ENCODE data around the gene NKAPD1. TPM values are rescaled to one million over a fixed set of nuclear protein-coding genes. Genes with fewer than 3 reads are reported as not detected.

The NKAPD1 gene
- total RNA-seq, 1 experiment from 2014 or later, result 19.4 TPM

- Histone ChIP-seq H3K9me3 (ENCODE audit: control insufficient read depth in 1 of 2, insufficient read depth in 1 of 2, low read depth in 1 of 2, low read length in 2 of 2) (no peaks in the 10 kb centered on the region), H3K79me2 (ENCODE audit: insufficient read depth, low read length) (no peaks in the 10 kb centered on the region), H3K4me2 (ENCODE audit: low read length) (peak overlapping the region; percentile 81), H3K9me2 (ENCODE audit: insufficient read depth) (no peaks in the 10 kb centered on the region), H3K9ac (ENCODE audit: low read length) (peak overlapping the region; percentile 60), H3K4me3 (replicated peaks in 1 of 2; ENCODE audit: low read depth in 1 of 2, low read length in 2 of 2) (no peak overlapping the region), H3K36me3 (ENCODE audit: control insufficient read depth in 1 of 2, insufficient read depth in 2 of 2, low read length in 2 of 2) (no peaks in the 10 kb centered on the region), H4K20me1 (ENCODE audit: insufficient read depth) (no peaks in the 10 kb centered on the region), H3K4me1 (ENCODE audit: control insufficient read depth in 1 of 2, insufficient read depth in 2 of 2, low read length in 2 of 2) (peaks cover 50 to 80% of the 10 kb centered on the region in 2 experiments), H3K27ac (ENCODE audit: low read depth, low read length) (peak overlapping the region; percentile 93), H2AFZ (ENCODE audit: low read depth, low read length, poor library complexity, severe bottlenecking) (peak overlapping the region; percentile 28), H3K27me3 (ENCODE audit: insufficient read depth, low read length) (no peaks in the 10 kb centered on the region)
- no peak for TF ChIP-seq POLR2AphosphoS5 (IDR thresholded peaks at IDR 0.05; ENCODE audit: low read depth, low read length)
- no peak for TF ChIP-seq ZFX (IDR thresholded peaks at IDR 0.05)
- TF ChIP-seq EZH2phosphoT487 (IDR thresholded peaks at IDR 0.05; ENCODE audit: borderline replicate concordance), result no peak
- TF ChIP-seq ZNF274 (IDR thresholded peaks at IDR 0.05; ENCODE audit: low read depth, low read length), result no peak
- TF ChIP-seq EZH2 (IDR thresholded peaks at IDR 0.05), result no peak
- no peak for TF ChIP-seq RAD21 (IDR thresholded peaks at IDR 0.05; ENCODE audit: low read depth)
- TF ChIP-seq CBX3 (IDR thresholded peaks at IDR 0.05; ENCODE audit: low read depth), result no peak
- no peak for DNase-seq (ENCODE audit: low read depth, low spot score)
- intact Hi-C loops (cut with micrococcal nuclease), result loop anchor here (5.0 kb wide), 1 partner anchor 35 kb away; no protein-coding TSS in a partner anchor
- ChIA-PET RAD21 (ENCODE audit: low non-redundant PET in 1 of 2, low total read pairs in 2 of 2, uncharacterized antibody in 2 of 2, unreplicated experiment in 2 of 2) (interaction anchor here in 1 of 2 experiments (0.8 kb wide), 1 partner anchor 35 kb away, joined by 3 read pairs; no protein-coding TSS in a partner anchor), POLR2A (interaction anchor here (0.6 kb wide), 1 partner anchor 32 kb away, joined by 4 read pairs; no protein-coding TSS in a partner anchor), CTCF (interaction anchor here (1.3 to 2.2 kb wide), 2 partner anchors 8 to 35 kb away, joined by 3 to 12 read pairs; no protein-coding TSS in a partner anchor)
- no peak for ATAC-seq
- BruUV-seq (replicated peaks), result no TSS peak
These were observed 48.0 kb downstream of the NKAPD1 start for GRCh38 chr11:112121981-112122615.

GRCh38 chr11:112123129-112123528 lies 49.0 kb downstream of the NKAPD1 start:
- Histone ChIP-seq H3K27ac (ENCODE audit: low read depth, low read length) (no peak overlapping the region), H3K79me2 (ENCODE audit: insufficient read depth, low read length) (no peaks in the 10 kb centered on the region), H3K4me2 (ENCODE audit: low read length) (no peak overlapping the region), H3K9me2 (ENCODE audit: insufficient read depth) (no peaks in the 10 kb centered on the region), H3K9me3 (ENCODE audit: control insufficient read depth in 1 of 2, insufficient read depth in 1 of 2, low read depth in 1 of 2, low read length in 2 of 2) (no peaks in the 10 kb centered on the region), H3K27me3 (ENCODE audit: insufficient read depth, low read length) (no peaks in the 10 kb centered on the region), H3K36me3 (ENCODE audit: control insufficient read depth in 1 of 2, insufficient read depth in 2 of 2, low read length in 2 of 2) (no peaks in the 10 kb centered on the region), H2AFZ (ENCODE audit: low read depth, low read length, poor library complexity, severe bottlenecking) (no peak overlapping the region), H3K4me1 (ENCODE audit: control insufficient read depth in 1 of 2, insufficient read depth in 2 of 2, low read length in 2 of 2) (peaks cover 51 to 85% of the 10 kb centered on the region in 2 experiments), H3K9ac (ENCODE audit: low read length) (no peak overlapping the region), H4K20me1 (ENCODE audit: insufficient read depth) (no peaks in the 10 kb centered on the region), H3K4me3 (replicated peaks in 1 of 2; ENCODE audit: low read depth in 1 of 2, low read length in 2 of 2) (no peak overlapping the region)
- ChIA-PET POLR2A (no interaction called here), CTCF (interaction anchor here (2.2 kb wide), 1 partner anchor 10 kb away, joined by 12 read pairs; no protein-coding TSS in a partner anchor), RAD21 (ENCODE audit: low non-redundant PET in 1 of 2, low total read pairs in 2 of 2, uncharacterized antibody in 2 of 2, unreplicated experiment in 2 of 2) (no interaction called here)
- intact Hi-C loops (cut with micrococcal nuclease), result loop anchor here (5.0 kb wide), 1 partner anchor 34 kb away; no protein-coding TSS in a partner anchor
- TF ChIP-seq POLR2A (IDR thresholded peaks at IDR 0.05; ENCODE audit: borderline replicate concordance, extremely low read depth, insufficient read depth, insufficient read length) (no peak), ELF1 (IDR thresholded peaks at IDR 0.05; ENCODE audit: borderline replicate concordance, low read depth) (no peak), YY1 (IDR thresholded peaks at IDR 0.05; ENCODE audit: extremely low read depth, insufficient replicate concordance, low read depth, low read length) (no peak), ZNF274 (IDR thresholded peaks at IDR 0.05; ENCODE audit: low read depth, low read length) (no peak), ATF3 (IDR thresholded peaks at IDR 0.05) (no peak), ZFX (IDR thresholded peaks at IDR 0.05) (no peak)
- TF ChIP-seq, protein P1, sequence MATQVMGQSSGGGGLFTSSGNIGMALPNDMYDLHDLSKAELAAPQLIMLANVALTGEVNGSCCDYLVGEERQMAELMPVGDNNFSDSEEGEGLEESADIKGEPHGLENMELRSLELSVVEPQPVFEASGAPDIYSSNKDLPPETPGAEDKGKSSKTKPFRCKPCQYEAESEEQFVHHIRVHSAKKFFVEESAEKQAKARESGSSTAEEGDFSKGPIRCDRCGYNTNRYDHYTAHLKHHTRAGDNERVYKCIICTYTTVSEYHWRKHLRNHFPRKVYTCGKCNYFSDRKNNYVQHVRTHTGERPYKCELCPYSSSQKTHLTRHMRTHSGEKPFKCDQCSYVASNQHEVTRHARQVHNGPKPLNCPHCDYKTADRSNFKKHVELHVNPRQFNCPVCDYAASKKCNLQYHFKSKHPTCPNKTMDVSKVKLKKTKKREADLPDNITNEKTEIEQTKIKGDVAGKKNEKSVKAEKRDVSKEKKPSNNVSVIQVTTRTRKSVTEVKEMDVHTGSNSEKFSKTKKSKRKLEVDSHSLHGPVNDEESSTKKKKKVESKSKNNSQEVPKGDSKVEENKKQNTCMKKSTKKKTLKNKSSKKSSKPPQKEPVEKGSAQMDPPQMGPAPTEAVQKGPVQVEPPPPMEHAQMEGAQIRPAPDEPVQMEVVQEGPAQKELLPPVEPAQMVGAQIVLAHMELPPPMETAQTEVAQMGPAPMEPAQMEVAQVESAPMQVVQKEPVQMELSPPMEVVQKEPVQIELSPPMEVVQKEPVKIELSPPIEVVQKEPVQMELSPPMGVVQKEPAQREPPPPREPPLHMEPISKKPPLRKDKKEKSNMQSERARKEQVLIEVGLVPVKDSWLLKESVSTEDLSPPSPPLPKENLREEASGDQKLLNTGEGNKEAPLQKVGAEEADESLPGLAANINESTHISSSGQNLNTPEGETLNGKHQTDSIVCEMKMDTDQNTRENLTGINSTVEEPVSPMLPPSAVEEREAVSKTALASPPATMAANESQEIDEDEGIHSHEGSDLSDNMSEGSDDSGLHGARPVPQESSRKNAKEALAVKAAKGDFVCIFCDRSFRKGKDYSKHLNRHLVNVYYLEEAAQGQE (IDR thresholded peaks at IDR 0.05; ENCODE audit: low read depth), result no peak
- no peak for DNase-seq (ENCODE audit: low read depth, low spot score)
- ATAC-seq, result no peak
- BruUV-seq (replicated peaks), result no TSS peak
